RCC 7860 (cell line): Measurements from ENCODE around the gene C19orf47.
"Not testable (repeated sequence)": the region's sequence is repeated elsewhere in the genome, so short reads cannot be mapped to it uniquely, and the experiment has no call there.

Experiments used
- DNase-seq: peaks from one replicate; pipeline ENCODE4 v3.0.0-alpha.2; 2015; ENCODE audit warnings: low spot score
- FAIRE-seq: peaks from 2 replicates; lab custom pipeline; 2012; peaks lifted over from hg19 to GRCh38; lab: Jason Lieb, UNC

C19orf47 gene

GRCh38 chr19:40355975-40356680 is 7.9 kb upstream of the C19orf47 start:
- no peak for FAIRE-seq
- DNase-seq = no peak

GRCh38 chr19:40348961-40349507 is 837 bp upstream of the C19orf47 start:
- DNase-seq = no peak
- FAIRE-seq = no peak

GRCh38 chr19:40344422-40344821 is 3.8 kb downstream of the C19orf47 start:
- no peak for FAIRE-seq
- no peak for DNase-seq

- no peak for FAIRE-seq
Observed at GRCh38 chr19:40342644-40343311, 5.4 kb downstream of the C19orf47 start.

GRCh38 chr19:40341601-40342482 is 6.4 kb downstream of the C19orf47 start:
- DNase-seq (no peak), FAIRE-seq (no peak)

More at GRCh38 chr19:40342644-40343311, 5.4 kb downstream of the C19orf47 start:
- no peak for DNase-seq

- DNase-seq (no peak), FAIRE-seq (no peak)
Observed at GRCh38 chr19:40339018-40339728, 9.0 kb downstream of the C19orf47 start.

GRCh38 chr19:40337594-40337993 is 10.6 kb downstream of the C19orf47 start:
- FAIRE-seq (no peak), DNase-seq (no peak)

GRCh38 chr19:40337107-40337506 is 11.1 kb downstream of the C19orf47 start:
- FAIRE-seq (no peak), DNase-seq (no peak)

- no peak for DNase-seq
- no peak for FAIRE-seq
Observed at GRCh38 chr19:40336601-40336900, 11.6 kb downstream of the C19orf47 start.

- FAIRE-seq = no peak
- DNase-seq = no peak
Observed at GRCh38 chr19:40335855-40336600, 12.2 kb downstream of the C19orf47 start.

- FAIRE-seq (no peak), DNase-seq (no peak)
Observed at GRCh38 chr19:40335101-40335500, 13.1 kb downstream of the C19orf47 start.

GRCh38 chr19:40333083-40333482 is 15.1 kb downstream of the C19orf47 start:
- FAIRE-seq = not testable (repeated sequence)

GRCh38 chr19:40332669-40333068 is 15.5 kb downstream of the C19orf47 start:
- FAIRE-seq (no peak), DNase-seq (no peak)

More at GRCh38 chr19:40333083-40333482, 15.1 kb downstream of the C19orf47 start:
- not testable (repeated sequence) for DNase-seq

GRCh38 chr19:40331052-40331451 is 17.1 kb downstream of the C19orf47 start:
- no peak for FAIRE-seq

GRCh38 chr19:40326201-40326600 is 22.0 kb downstream of the C19orf47 start:
- no peak for FAIRE-seq
- DNase-seq = no peak

More at GRCh38 chr19:40331052-40331451, 17.1 kb downstream of the C19orf47 start:
- DNase-seq = no peak

GRCh38 chr19:40323705-40324104 is 24.5 kb downstream of the C19orf47 start:
- FAIRE-seq = no peak
- DNase-seq = no peak

GRCh38 chr19:40322951-40323615 is 25.1 kb downstream of the C19orf47 start:
- DNase-seq (no peak), FAIRE-seq (no peak)

- FAIRE-seq (no peak), DNase-seq (no peak)
Observed at GRCh38 chr19:40322271-40322610, 26.0 kb downstream of the C19orf47 start.

GRCh38 chr19:40321566-40322270 is 26.5 kb downstream of the C19orf47 start:
- DNase-seq (no peak), FAIRE-seq (no peak)
